ENCODE results near the gene RAD17. TPM values are rescaled to one million over a fixed set of nuclear protein-coding genes. Genes with fewer than 3 reads are reported as not detected.
A peak's percentile ranks its signal among the peaks of the same experiment; 100 is the strongest.
"Not testable (repeated sequence)": the region's sequence is repeated elsewhere in the genome, so short reads cannot be mapped to it uniquely, and the experiment has no call there.

Gene RAD17
- polyA plus RNA-seq, 2 of the 4 experiments (the other 2 are of a cell fraction), result 13.3 to 24.3 TPM

- Histone ChIP-seq H3K9me3 (no peaks in the 10 kb centered on the region), H3K4me3 (peak overlapping the region; percentile 72), H3K4me1 (peaks cover 12% of the 10 kb centered on the region; the same call in 2 of the 3 replicates), H3K27ac (peak overlapping the region; percentile 81 to 92), H3K4me2 (peak overlapping the region; percentile 80)
- no peak for TF ChIP-seq CHD2 (IDR thresholded peaks at IDR 0.05; ENCODE audit: low read length, partially characterized antibody)
- no peak for TF ChIP-seq HOXB13 (CRISPR knock-in tag; IDR thresholded peaks at IDR 0.05; ENCODE audit: low read depth)
- TF ChIP-seq PHF8 (IDR thresholded peaks at IDR 0.05; ENCODE audit: borderline replicate concordance, low read depth), result no peak
- no peak for TF ChIP-seq JUN (IDR thresholded peaks at IDR 0.05)
- TF ChIP-seq POLR2AphosphoS2 (conservative IDR thresholded peaks at IDR 0.05; ENCODE audit: low read length), result no peak
- TF ChIP-seq, protein P1, sequence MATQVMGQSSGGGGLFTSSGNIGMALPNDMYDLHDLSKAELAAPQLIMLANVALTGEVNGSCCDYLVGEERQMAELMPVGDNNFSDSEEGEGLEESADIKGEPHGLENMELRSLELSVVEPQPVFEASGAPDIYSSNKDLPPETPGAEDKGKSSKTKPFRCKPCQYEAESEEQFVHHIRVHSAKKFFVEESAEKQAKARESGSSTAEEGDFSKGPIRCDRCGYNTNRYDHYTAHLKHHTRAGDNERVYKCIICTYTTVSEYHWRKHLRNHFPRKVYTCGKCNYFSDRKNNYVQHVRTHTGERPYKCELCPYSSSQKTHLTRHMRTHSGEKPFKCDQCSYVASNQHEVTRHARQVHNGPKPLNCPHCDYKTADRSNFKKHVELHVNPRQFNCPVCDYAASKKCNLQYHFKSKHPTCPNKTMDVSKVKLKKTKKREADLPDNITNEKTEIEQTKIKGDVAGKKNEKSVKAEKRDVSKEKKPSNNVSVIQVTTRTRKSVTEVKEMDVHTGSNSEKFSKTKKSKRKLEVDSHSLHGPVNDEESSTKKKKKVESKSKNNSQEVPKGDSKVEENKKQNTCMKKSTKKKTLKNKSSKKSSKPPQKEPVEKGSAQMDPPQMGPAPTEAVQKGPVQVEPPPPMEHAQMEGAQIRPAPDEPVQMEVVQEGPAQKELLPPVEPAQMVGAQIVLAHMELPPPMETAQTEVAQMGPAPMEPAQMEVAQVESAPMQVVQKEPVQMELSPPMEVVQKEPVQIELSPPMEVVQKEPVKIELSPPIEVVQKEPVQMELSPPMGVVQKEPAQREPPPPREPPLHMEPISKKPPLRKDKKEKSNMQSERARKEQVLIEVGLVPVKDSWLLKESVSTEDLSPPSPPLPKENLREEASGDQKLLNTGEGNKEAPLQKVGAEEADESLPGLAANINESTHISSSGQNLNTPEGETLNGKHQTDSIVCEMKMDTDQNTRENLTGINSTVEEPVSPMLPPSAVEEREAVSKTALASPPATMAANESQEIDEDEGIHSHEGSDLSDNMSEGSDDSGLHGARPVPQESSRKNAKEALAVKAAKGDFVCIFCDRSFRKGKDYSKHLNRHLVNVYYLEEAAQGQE (IDR thresholded peaks at IDR 0.05), result no peak
- TF ChIP-seq HOXB5 (CRISPR knock-in tag; IDR thresholded peaks at IDR 0.05), result no peak
- TF ChIP-seq RAD21 (conservative IDR thresholded peaks at IDR 0.05 in 1 of 2, IDR thresholded peaks at IDR 0.05 in 1 of 2), result no peak
- no peak for TF ChIP-seq CHD4 (IDR thresholded peaks at IDR 0.05; ENCODE audit: borderline replicate concordance)
- TF ChIP-seq, protein P2, sequence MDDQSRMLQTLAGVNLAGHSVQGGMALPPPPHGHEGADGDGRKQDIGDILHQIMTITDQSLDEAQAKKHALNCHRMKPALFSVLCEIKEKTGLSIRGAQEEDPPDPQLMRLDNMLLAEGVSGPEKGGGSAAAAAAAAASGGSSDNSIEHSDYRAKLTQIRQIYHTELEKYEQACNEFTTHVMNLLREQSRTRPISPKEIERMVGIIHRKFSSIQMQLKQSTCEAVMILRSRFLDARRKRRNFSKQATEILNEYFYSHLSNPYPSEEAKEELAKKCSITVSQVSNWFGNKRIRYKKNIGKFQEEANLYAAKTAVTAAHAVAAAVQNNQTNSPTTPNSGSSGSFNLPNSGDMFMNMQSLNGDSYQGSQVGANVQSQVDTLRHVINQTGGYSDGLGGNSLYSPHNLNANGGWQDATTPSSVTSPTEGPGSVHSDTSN (IDR thresholded peaks at IDR 0.05), result no peak
- no peak for TF ChIP-seq CBX8 (IDR thresholded peaks at IDR 0.05)
- TF ChIP-seq HEYL (CRISPR knock-in tag; IDR thresholded peaks at IDR 0.05), result no peak
- no peak for TF ChIP-seq FOXS1 (CRISPR knock-in tag; IDR thresholded peaks at IDR 0.05)
- no peak for TF ChIP-seq MAZ (IDR thresholded peaks at IDR 0.05; ENCODE audit: borderline replicate concordance, low read depth, low read length)
- TF ChIP-seq SREBF2 (IDR thresholded peaks at IDR 0.05), result no peak
- TF ChIP-seq NPAS2 (CRISPR knock-in tag; IDR thresholded peaks at IDR 0.05; ENCODE audit: borderline replicate concordance), result no peak
- no peak for ATAC-seq
- FAIRE-seq, result no peak
- DNase-seq (ENCODE audit: low read depth in 1 of 2, low spot score in 1 of 2), result no peak
- POLR2A ChIA-PET, result interaction anchor here (1.1 to 1.2 kb wide), 4 partner anchors 11 to 238 kb away, joined by 3 to 7 read pairs (median 6); partner anchors contain the start of genes CDK7 and SLC30A5
- CTCF ChIA-PET, result interaction anchor here (1.1 to 5.9 kb wide), 2 partner anchors 15 to 238 kb away, joined by 5 to 42 read pairs; partner anchors contain the start of gene SLC30A5
- WGBS (ENCODE audit: missing lambda C conversion rate), result 51% methylated on average over 11 of the region's 11 CpGs
These were observed 37.8 kb upstream of the RAD17 start for GRCh38 chr5:69331528-69332445.

DNA sequence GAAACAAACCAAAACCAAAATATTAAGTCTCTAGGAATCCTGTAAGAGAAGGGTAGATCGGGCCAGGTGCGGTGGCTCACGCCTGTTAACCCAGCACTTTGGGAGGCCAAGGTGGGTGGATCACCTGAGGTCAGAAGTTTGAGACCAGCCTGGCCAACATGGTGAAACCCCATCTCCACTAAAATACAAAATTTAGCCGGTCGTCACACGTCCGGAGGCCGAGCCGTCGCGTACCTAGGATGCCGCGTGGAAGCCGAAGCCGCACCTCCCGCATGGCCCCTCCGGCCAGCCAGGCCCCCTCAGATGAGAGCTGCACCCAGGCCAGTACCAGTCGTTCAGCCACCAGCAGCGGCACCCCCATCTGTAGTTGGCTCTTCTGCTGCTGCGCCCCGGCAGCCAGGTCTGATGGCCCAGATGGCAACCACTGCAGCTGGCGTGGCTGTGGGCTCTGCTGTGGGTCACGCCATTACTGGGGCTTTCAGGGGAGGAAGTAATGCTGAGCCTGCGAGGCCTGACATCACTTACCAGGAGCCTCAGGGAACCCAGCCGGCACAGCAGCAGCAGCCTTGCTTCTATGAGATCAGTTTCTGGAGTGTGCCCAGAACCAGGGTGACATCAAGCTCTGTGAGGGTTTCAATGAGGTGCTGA lies 35.8 kb upstream of the RAD17 start:
- ATAC-seq; H3K9me3 ChIP-seq; DNase-seq (ENCODE audit: low read depth in 1 of 2, low spot score in 1 of 2); H3K4me3 ChIP-seq; H3K27ac ChIP-seq; FAIRE-seq: not testable (repeated sequence)
- 95% methylated on average over 24 of the region's 25 CpGs for WGBS (ENCODE audit: missing lambda C conversion rate)
- POLR2A ChIA-PET, result interaction anchor here (0.7 to 1.2 kb wide), 2 partner anchors 13 to 240 kb away, joined by 3 read pairs; partner anchors contain the start of gene SLC30A5
- H3K4me2 ChIP-seq, result peak overlapping the region; percentile 80
- CTCF ChIA-PET, result interaction anchor here (0.6 to 5.9 kb wide), 29 partner anchors 9 to 286 kb away, joined by 3 to 42 read pairs (median 4); partner anchors contain the start of gene SLC30A5
- H3K4me1 ChIP-seq, result peaks cover 12% of the 10 kb centered on the region; the same call in 2 of the 3 replicates
